Activated CD8-positive, alpha-beta memory T cell treated with anti-CD3 and anti-CD28 coated beads, Interleukin-2, amount 50 U/mL, for 24 hours (primary cell): ENCODE measurements around the gene OSBPL8.
A peak's percentile ranks its signal among the peaks of the same experiment; 100 is the strongest.
"Not testable (repeated sequence)": the region's sequence is repeated elsewhere in the genome, so short reads cannot be mapped to it uniquely, and the experiment has no call there.

Experiments
- DNase-seq: peaks from one replicate; pipeline ENCODE4 v3.0.0-alpha.2; 2020; ENCODE audit errors: extremely low read depth

OSBPL8 gene

DNA sequence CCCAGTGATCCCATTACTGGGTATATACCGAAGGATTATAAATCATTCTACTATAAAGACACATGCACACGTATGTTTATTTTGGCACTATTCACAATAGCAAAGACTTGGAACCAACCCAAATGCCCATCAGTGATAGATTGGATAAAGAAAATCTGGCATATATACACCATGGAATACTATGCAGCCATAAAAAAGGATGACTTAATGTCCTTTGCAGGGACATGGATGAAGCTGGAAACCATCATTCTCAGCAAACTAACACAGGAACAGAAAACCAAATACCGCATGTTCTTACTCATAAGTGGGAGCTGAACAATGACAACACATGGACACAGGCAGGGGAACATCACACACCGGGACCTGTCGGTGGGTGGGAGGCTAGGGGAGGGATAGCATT is 195.4 kb downstream of the OSBPL8 start:
- not testable (repeated sequence) for DNase-seq

DNA sequence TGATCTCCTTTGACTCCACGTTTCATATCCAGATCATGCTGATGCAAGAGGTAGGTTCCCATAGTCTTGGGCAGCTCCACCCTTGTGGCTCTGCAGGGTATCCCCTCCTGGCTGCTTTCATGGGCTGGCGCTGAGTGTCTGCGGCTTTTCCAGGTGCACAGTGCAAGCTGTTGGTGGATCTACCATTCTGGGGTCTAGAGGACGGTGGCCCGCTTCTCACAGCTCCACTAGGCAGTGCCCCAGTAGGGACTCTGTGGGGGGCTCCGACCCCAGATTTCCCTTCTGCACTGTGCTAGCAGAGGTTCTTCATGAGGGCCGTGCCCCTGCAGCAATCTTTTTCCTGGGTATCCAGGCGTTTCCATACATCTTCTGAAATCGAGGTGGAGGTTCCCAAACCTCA is 199.3 kb downstream of the OSBPL8 start:
- DNase-seq, result no peak

DNA sequence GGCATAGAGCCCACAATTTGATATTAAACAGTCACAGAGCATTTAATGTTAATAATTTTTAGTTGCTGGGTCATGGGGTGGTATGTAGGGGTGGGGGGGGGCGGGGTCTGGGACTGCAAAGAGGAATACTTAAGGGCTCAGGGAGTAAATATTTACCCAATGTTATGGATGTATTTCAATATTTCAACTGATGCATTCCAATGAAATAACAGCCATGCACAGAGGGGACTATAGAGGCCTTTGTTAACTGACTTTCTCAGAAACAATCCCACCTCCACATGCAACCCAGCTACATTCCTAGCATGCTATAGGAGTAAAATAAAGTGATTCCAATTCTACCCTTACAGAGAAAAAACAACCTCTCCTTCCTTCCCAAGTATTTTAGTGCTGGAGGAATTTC is 203.5 kb downstream of the OSBPL8 start:
- DNase-seq, result no peak

DNA sequence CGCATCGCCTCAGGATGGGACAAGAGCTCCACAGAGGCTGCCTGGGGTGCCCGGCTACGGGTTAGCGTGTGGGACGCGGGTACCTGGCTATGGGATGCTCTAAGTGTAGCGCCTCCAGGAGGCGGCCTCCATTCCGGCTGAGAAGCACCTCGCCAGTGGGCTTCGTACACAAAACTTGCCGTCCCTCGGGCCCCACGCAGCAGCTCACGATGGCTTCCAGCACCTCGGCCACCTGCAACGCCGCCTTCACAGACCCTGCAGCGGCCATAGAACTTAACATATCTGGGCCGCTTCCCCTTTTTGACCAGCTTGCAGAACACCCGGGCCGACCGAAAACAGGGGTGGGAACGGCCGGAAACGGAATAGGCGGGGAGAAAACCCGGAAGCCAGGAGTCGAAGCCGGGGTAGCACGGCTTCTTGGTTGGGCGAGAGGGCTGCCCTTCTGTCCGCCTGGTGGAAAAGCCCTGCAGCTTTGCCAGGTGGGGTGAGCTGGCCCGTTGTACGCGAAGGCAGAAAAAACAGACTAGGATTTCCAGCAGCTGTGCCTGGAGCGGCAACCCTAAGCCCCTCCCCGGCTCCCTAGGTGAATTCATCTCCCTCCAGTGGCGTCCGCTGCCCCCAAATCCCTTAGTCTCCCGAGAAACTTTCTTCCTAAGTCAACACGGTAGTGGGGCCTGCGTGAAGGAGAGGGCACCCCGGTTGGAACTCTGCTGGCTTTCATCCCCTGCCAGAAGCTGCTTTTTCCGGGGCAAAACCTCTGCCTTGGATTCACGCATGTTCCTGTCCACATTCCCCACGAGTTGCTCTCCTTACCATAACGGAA is 211.3 kb downstream of the OSBPL8 start, which contains the start of gene BBS10:
TSS of gene BBS10 (minus strand) at position 337 of the 823 bp plus-strand sequence. CDS start at position 280, 57 bp downstream.
- peak; percentile 70 for DNase-seq

DNA sequence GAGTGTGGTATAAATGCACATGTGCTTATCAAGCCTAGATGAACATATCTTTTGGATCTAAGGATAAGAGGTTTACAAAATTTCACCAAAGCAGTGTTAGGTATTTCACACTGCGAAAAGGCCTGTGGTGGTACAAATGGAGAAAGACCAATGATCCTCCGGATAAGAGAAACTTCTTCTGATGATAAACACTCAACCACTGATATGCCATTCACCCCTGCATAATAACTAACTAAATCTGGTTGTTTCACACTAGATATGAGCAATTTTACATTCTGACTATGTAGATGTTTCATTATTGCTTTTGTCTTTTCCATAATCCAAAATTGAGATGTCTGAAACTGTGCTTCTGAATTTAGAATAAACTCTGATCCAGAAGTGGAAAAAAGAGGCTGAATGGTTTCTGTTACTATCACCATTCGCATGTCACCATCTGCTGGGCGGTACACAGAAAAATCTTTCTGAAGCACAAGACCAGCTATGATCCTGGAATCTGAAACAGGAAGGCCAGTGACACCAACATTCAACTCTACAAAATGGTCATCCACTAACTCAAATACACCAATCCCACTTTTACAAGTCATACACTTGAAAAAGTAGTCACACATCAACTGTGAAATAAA is 212.7 kb downstream of the OSBPL8 start:
- no peak for DNase-seq

DNA sequence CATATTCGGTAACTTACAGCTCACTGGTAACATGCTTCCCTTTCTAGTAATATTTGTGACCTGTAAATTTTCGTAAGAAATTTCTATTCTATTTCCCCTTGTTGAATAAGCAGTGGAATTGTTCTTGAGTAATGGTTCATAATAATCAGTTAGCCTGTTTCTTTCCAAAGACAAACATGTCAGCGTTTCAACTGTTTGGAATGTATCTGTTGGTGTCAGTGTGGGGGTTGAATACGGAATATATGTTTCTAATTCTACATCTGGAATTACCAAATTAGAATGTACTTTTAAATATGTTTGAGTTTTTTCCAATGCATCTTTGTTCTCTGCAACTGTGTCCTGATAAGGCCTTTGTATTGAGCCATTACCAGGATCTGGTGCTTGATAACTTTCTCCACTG is 213.3 kb downstream of the OSBPL8 start:
- no peak for DNase-seq

DNA sequence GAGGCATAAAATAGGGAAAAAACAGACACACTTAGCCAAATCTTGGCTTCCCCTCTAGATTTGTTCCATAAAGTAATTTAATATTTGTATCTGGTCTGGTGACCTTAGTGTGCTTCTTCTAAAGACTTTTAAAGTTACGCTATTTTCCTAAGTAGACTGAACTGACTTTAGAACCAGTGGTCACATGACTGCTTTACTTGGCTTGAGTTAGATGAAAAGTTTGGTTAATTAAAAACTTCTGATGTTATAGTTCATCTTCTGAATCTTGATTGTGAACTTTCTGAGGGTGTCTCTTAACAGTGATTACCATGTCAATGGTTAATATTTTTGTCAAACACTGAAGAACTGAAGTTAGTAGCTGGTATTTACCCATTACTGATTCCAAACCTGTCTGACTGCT is 214.0 kb downstream of the OSBPL8 start:
- DNase-seq, result no peak

DNA sequence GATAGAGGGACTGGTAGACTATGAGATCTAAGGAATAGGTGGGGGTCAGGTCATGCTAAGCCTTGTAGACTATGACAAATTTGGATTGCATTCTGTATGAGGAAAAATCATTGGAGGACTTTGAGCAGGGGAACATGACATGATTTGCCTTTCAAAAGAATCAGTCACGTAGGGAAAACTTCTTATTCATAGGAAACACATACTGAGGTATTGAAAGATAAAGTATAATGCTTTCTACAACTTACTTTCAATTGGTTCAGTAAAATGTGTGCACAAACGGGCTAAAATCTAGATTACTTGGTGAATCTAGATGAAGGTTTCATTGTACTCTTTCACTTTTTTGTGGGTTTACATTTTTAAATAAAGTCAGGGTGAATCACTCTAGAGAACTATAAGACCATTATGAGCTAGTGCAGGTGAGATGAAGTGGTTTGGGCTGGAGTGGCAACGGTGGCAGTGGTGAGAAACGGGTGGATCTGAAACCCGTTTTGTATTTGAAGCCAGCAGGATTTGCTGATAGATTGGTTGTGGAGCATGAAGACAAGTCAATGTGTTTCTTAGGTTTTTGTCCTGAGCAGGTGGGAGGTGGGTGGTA is 218.0 kb downstream of the OSBPL8 start:
- no peak for DNase-seq

DNA sequence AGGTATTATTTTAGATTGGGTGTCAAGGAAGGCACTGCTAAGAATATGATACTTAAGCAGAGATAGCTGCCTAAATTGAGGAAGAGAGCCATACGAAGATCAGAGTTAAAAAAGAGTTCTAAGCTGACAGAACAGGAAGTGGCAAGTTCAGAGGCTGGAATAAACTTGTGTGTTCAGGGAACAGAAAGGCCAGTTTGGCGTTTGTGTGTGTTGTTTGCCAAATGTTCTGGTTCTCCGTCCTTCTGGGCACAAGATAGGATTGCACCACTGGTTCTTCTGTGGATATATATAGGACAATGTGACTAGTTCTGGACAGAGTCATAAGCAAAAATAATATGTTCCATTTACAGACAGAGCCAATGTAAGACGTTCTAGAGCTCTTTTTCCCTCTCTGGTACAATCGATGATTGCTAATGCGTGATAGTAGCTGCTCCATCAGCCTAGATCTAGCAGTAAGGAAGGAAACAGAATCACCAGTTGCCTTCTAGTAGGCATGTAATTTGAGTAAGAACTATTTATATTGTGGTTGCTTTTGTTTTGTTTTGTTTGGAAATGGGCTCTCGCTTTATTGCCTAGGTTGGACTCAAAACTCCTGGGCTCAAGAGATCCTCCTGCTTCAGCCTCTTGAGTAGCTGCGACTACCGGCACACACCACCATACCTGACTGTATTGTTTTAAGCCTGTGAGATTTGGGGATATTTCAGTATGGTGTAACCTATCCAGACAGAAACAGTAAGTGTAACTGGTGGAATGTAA is 218.7 kb downstream of the OSBPL8 start:
- no peak for DNase-seq

DNA sequence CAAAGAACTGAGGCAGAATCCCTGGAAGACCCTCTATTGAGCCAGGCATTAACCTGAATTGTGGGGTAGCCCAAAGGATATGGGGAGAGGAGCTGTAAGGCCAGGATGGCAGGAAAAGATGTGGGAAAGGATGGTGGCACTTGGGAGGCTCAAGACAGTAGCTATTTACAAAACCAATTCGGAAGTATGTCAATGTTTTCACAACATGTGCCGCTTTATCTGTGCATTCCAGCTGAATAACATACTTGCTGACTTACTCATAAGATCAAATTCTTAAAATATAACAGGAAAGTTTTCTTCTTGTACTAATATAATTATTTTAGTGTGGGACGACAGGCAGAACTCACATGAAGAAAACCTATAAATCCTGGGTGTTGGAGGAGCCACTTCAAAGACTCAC is 222.0 kb downstream of the OSBPL8 start:
- no peak for DNase-seq

DNA sequence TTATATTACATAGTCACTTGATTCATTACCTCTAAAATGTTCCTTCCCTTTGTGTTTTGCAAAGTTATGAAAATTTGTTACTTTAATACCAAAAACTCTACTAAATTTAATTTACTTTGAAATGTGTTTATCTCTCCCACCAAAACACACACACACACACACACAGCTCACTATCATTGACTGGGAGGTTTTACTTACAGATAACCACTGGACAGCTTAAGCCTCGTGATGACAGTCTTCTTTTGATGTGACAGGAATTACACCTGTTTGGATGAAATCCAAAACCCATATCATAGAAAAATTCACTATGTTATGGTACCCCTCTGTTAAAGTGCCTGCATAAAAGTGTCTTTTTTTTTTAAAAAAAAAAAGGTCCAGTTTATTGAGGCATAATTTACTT is 227.0 kb downstream of the OSBPL8 start:
- DNase-seq, result no peak

DNA sequence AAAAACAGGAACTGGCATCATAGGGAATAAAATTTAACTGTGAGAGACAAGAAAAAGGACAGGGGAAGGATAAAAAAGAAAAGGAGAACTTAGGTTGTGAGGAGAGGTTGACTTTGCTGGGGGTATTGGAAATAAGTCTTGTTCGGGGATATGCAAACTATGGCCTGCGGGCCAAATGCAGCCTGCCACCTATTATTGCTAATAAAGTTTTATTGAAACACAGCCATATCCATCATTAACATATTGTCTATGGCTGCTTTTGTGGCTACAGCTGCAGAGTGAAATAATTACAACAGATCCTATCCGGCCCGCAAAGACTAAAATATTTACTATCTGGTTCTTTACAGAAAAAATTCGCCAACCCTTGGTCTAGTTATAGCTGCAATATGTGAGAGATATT is 230.0 kb downstream of the OSBPL8 start:
- no peak for DNase-seq

DNA sequence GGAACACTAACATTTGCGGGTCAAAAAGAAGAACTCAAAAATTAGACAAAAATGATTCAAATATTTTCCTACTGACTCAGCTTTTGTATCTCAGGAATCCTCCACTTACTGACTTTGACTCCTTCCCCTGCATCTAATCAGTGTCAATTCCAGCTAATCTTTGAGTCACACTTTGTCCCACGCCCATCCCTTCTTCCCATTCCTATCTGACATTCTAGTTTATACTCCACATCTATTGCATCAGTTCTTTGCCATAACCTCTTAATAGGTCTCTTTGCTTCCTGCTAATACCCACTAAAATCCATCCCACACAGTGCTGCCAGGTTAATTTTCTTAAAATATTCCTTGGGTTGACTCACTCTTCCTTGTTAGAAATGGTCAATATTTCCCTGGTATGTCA is 230.4 kb downstream of the OSBPL8 start:
- DNase-seq, result no peak

DNA sequence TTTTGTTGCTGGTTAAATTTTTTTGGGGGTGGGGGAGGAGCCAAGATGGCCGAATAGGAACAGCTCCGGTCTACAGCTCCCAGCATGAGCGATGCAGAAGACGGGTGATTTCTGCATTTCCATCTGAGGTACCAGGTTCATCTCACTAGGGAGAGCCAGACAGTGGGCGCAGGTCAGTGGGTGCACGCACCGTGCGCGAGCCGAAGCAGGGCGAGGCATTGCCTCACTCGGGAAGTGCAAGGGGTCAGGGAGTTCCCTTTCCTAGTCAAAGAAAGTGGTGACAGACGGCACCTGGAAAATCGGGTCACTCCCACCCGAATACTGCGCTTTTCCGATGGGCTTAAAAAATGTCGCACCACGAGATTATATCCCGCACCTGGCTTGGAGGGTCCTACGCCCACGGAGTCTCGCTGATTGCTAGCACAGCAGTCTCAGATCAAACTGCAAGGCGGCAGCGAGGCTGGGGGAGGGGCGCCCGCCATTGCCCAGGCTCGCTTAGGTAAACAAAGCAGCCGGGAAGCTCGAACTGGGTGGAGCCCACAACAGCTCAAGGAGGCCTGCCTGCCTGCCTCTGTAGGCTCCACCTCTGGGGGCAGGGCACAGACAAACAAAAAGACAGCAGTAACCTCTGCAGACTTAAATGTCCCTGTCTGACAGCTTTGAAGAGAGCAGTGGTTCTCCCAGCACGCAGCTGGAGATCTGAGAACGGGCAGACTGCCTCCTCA is 239.8 kb downstream of the OSBPL8 start:
- DNase-seq, result not testable (repeated sequence)

DNA sequence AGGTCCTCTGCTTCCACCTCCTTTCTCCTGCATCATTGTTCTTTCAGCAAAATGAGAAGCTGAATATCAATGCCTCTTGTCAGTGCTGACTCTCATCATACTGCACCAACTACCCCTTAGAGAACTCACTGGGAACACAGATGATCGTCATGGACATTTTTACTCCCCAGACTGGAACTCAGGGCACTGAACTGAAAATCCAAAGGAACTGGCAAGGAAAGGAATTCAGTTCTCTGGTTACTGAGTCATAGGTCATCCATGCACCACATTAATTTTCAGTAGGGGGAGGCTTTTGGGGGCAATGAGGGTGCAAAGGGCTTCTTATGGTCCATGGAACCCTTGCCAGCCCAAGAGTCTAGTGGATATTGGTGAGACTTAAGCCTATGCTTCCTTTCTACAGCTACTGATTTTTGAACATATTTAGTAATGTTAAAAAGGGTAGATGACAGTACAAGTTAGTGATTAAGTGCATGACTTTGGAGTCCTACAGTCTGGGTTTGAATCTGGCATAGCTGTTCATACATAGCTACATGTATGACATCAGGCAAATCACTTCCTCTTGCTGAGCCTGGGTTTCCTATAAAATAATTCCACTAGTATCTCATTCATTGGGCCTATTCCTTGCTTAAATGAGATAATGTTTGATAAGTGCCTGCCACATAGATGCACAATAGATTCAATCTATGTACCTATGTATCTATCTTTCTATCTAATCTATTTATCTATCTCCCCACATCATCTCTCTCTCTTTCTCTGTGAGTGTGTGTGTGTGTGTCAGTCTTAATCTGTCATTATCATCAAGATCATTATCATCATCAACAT is 240.6 kb downstream of the OSBPL8 start:
- no peak for DNase-seq

DNA sequence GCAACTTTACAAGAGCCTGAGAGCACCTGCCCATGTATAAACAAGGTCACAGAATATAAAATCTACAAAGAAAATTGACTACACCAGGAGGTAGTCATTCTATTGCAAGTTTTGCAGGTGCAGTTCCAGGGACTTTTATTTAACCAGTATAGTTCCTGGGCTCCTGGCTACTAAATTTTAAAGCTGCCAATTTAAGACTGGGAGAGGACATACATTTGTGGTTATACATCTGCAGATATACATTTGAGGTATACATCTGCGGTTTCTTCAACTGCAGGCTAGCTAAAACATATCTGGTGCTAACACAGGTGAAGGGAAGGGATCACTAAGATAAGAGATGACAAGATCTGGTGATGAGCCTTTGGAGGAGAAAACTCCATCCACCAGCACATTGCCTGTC is 241.6 kb downstream of the OSBPL8 start:
- no peak for DNase-seq

DNA sequence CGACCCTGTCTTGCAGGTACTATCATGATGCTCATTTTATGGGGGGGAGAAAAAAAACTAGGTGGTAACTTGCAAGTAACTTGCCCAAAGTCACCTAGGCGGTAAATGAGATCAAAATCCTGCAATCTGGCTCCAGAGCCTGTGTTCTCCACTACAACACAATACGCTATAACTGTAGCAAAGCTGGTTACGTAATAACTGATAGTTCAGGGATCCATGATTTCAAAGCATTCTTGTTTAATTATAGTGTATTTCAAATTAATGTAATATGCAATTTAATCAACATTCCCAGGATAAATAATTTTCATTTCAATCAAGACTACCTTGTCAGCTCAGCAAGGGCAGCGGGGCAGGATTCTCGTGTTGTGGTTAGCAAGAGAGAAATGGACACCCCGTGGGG is 243.1 kb downstream of the OSBPL8 start:
- DNase-seq, result no peak

DNA sequence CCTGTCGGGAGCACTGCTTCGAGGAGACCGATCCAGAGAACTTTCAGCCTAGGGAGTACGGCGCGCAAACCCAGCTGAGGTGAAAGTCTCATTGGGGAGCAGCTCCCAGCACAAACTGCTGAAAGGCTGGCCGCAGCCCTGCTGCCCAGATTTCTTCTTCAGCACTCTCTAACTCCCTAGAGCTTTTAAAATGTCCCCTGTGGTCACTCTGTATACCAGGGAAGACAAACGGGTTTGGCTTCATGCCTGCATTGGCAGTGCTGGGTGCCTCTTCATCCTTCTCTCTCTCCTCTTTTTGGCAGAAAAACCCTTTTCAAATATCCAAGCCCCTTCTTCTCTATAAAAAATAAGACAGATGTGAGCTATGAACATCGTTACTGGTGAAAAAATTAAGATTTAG is 246.3 kb downstream of the OSBPL8 start:
- DNase-seq, result no peak

DNA sequence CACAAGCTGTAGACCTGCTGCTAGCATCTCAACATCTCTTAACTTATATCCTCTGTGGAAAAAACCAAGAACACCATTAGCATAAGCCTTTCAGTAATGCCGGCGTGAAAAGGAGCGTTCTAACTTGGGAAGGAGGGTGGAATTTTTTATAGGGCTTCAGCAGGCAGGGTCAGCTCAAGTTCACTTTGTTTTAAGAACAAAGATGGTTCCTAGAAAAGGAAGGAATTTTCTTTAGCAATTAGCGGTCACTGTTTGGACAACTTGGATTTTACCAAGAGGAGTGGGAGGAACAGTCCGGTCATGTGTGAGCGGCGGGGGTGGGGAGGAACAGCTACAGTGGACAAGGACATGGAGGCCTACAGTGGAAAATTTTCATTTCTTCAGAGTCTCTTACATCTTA is 247.3 kb downstream of the OSBPL8 start:
- DNase-seq, result no peak

DNA sequence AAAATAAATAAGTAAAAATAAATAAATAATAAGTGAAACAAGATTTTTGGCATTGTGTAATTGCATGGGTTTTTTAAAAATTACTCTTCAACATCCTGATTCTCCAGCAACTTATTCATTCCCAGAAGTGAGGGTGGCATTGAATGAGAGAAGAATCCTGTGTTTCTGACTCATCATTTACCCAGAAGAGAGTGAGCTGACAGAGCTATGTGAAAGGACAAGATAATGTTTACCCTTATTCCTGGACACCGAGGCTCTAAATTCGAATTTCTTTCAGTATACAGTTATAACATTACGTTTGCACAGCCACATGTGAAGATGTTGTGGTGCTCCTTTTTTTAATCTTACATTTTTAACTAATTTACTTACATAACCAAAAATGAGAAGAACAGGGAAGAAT is 247.8 kb downstream of the OSBPL8 start:
- DNase-seq, result no peak

DNA sequence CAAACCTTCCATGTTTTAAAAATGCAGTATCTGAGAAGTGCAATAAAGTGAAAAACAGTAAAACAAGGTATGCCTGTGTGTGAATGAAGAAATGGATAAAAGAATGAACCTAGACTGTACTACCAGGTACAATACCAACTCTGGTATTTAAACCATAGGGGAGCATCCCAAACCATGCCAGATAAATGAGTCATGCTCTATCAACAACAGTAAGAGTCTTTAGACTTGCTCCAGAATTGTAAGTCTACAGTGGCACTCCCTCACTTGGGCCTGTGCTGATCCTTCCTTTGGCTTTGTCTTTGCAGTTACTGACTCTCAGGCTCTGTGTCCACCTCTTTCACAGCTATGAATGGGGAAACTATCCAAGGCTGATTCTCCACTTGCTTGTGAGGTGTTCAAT is 249.5 kb downstream of the OSBPL8 start:
- no peak for DNase-seq
